ENCODE data around the gene SRP72.

SRP72 gene

GRCh38 chr4:56550642-56551041, 83.2 kb downstream of the SRP72 start:
- DNase-seq, result no peak

- DNase-seq, result no peak
These were observed 84.1 kb downstream of the SRP72 start for GRCh38 chr4:56551516-56551915.

GRCh38 chr4:56552273-56552672, 84.9 kb downstream of the SRP72 start:
- no peak for DNase-seq
